ENCODE measurements around the gene PHACTR4.
"Not testable (repeated sequence)": the region's sequence is repeated elsewhere in the genome, so short reads cannot be mapped to it uniquely, and the experiment has no call there.

- TF ChIP-seq CTCF (conservative IDR thresholded peaks at IDR 0.05 in 1 of 2, IDR thresholded peaks at IDR 0.05 in 1 of 2; ENCODE audit: extremely low read depth in 1 of 2, insufficient read depth in 1 of 2, low read depth in 1 of 2, low read length in 2 of 2); EZH2 (IDR thresholded peaks at IDR 0.05; ENCODE audit: borderline replicate concordance, low read length): not testable (repeated sequence)
Measured at GRCh38 chr1:28541414-28542015, 172.0 kb downstream of the PHACTR4 start.

All from mammary epithelial cell (primary cell).